BLaER1 treated with 17β-estradiol and CSF1 and Interleukin-3, amounts not matched to agents 10 nM and 100 nM (cell line): Measurements from ENCODE around the gene GLIS2.

ENCODE experiments used
- H3K27ac ChIP-seq, 11 experiments: shearing (Covaris generic); formaldehyde crosslinking; 2 replicates each; pipeline ENCODE4 v1.8.1; 2022
- H3K27me3 ChIP-seq, 11 experiments: shearing (Covaris generic); formaldehyde crosslinking; 2 replicates each; pipeline ENCODE4 v1.8.1; 2022
- H3K36me3 ChIP-seq, 11 experiments: shearing (Covaris generic); formaldehyde crosslinking; 2 replicates each; pipeline ENCODE4 v1.8.1; 2022
- H3K4me1 ChIP-seq, 10 experiments: shearing (Covaris generic); formaldehyde crosslinking; 2 replicates each; pipeline ENCODE4 v1.8.1; 2022
- H3K4me2 ChIP-seq, 11 experiments: shearing (Covaris generic); formaldehyde crosslinking; 2 replicates each; pipeline ENCODE4 v1.8.1; 2022
- H3K4me3 ChIP-seq, 10 experiments: shearing (Covaris generic); formaldehyde crosslinking; 2 replicates each; pipeline ENCODE4 v1.8.1; 2022
- H3K9ac ChIP-seq, 11 experiments: shearing (Covaris generic); formaldehyde crosslinking; 2 replicates each; pipeline ENCODE4 v1.8.1; 2022
- H3K9me3 ChIP-seq, 11 experiments: shearing (Covaris generic); formaldehyde crosslinking; replicated peaks in 1 of 11; 2 replicates each; pipeline ENCODE4 v1.8.1; 2022
- H4K20me1 ChIP-seq, 11 experiments: shearing (Covaris generic); formaldehyde crosslinking; 2 replicates each; pipeline ENCODE4 v1.8.1; 2022
- Cebpa-rat ChIP-seq, 11 experiments: shearing (Covaris generic); IDR thresholded peaks; 2 replicates each; pipeline ENCODE4 v1.8.1; 2022

GLIS2 gene

GRCh38 chr16:4367393-4367856, 51.6 kb downstream of the GLIS2 start:
- Histone ChIP-seq H3K4me3 (no peak overlapping the region), H3K4me2 (no peak overlapping the region), H4K20me1 (peaks cover 49 to 100% (median 83%) of the 10 kb centered on the region in 11 experiments), H3K9me3 (no peaks in the 10 kb centered on the region), H3K36me3 (peaks cover 35 to 89% (median 60%) of the 10 kb centered on the region in 11 experiments), H3K27me3 (no peaks in the 10 kb centered on the region), H3K9ac (peak overlapping the region in 1 of 11 experiments; percentile 37; a peak in 1 of 22 replicates), H3K27ac (no peak overlapping the region), H3K4me1 (peaks cover 29 to 52% (median 37%) of the 10 kb centered on the region in 10 experiments)
- TF ChIP-seq Cebpa-rat (IDR thresholded peaks at IDR 0.05) = no peak

- Histone ChIP-seq H3K27me3 (no peaks in the 10 kb centered on the region), H3K27ac (no peak overlapping the region), H3K36me3 (peaks cover 19 to 72% (median 42%) of the 10 kb centered on the region in 11 experiments), H3K9me3 (no peaks in the 10 kb centered on the region), H3K4me3 (no peak overlapping the region), H3K9ac (peak overlapping the region in 1 of 11 experiments; percentile 19; a peak in 2 of 22 replicates), H3K4me2 (no peak overlapping the region), H4K20me1 (peaks cover 66 to 100% (median 96%) of the 10 kb centered on the region in 11 experiments), H3K4me1 (peaks cover 45 to 69% (median 55%) of the 10 kb centered on the region in 10 experiments)
- no peak for TF ChIP-seq Cebpa-rat (IDR thresholded peaks at IDR 0.05)
Measured at GRCh38 chr16:4369007-4369733, 53.3 kb downstream of the GLIS2 start.

- TF ChIP-seq Cebpa-rat (IDR thresholded peaks at IDR 0.05) = no peak
- peaks cover 11 to 72% (median 33%) of the 10 kb centered on the region in 11 experiments; a peak in 21 of 22 replicates for H3K36me3 ChIP-seq
- H3K4me1 ChIP-seq = peaks cover 55 to 75% (median 61%) of the 10 kb centered on the region in 10 experiments
- H4K20me1 ChIP-seq = peaks cover 74 to 100% (median 100%) of the 10 kb centered on the region in 11 experiments
- peak overlapping the region in 1 of 11 experiments; percentile 98; a peak in 2 of 22 replicates for H3K4me2 ChIP-seq
- no peaks in the 10 kb centered on the region for H3K9me3 ChIP-seq
- H3K27ac ChIP-seq = no peak overlapping the region; a peak in 2 of 22 replicates
- peak overlapping the region in 2 of 11 experiments; percentile 28 to 43; a peak in 2 of 22 replicates for H3K9ac ChIP-seq
- H3K4me3 ChIP-seq = no peak overlapping the region
- no peaks in the 10 kb centered on the region for H3K27me3 ChIP-seq
Measured at GRCh38 chr16:4370151-4370550, 54.3 kb downstream of the GLIS2 start.

- Histone ChIP-seq H3K27ac (peak overlapping the region in 2 of 11 experiments; percentile 20 to 27; a peak in 4 of 22 replicates), H3K4me1 (peaks cover 57 to 75% (median 61%) of the 10 kb centered on the region in 10 experiments), H3K4me2 (peak overlapping the region; percentile 97 to 100 (median 99)), H3K36me3 (peaks cover 6 to 70% (median 27%) of the 10 kb centered on the region in 11 experiments; a peak in 20 of 22 replicates), H3K9ac (peak overlapping the region in 6 of 11 experiments; percentile 13 to 81 (median 56); a peak in 8 of 22 replicates), H4K20me1 (peaks cover 74 to 100% (median 100%) of the 10 kb centered on the region in 11 experiments), H3K27me3 (no peaks in the 10 kb centered on the region), H3K4me3 (no peak overlapping the region), H3K9me3 (no peaks in the 10 kb centered on the region)
- TF ChIP-seq Cebpa-rat (IDR thresholded peaks at IDR 0.05) = no peak
Measured at GRCh38 chr16:4370570-4371356, 54.9 kb downstream of the GLIS2 start.

GRCh38 chr16:4371357-4372000, 55.6 kb downstream of the GLIS2 start, which contains the start of gene VASN:
TSS of gene VASN (plus strand) at chr16:4371848. CDS start at chr16:4380878, 9,030 bp downstream.
- Histone ChIP-seq H3K9me3 (no peaks in the 10 kb centered on the region), H3K27ac (peak within 1 kb of the TSS in 10 of 11 experiments; percentile 30 to 66 (median 47); a peak in 18 of 22 replicates), H3K27me3 (no peaks in the 10 kb centered on the region), H3K9ac (peak within 1 kb of the TSS; percentile 57 to 81 (median 74)), H3K4me3 (peak within 1 kb of the TSS; percentile 36 to 73 (median 63)), H4K20me1 (peaks cover 74 to 100% (median 100%) of the 10 kb centered on the region in 11 experiments), H3K4me1 (peaks cover 58 to 75% (median 61%) of the 10 kb centered on the region in 10 experiments), H3K36me3 (peaks cover 6 to 70% (median 26%) of the 10 kb centered on the region in 11 experiments; a peak in 20 of 22 replicates), H3K4me2 (peak within 1 kb of the TSS; percentile 97 to 100 (median 99))
- no peak for TF ChIP-seq Cebpa-rat (IDR thresholded peaks at IDR 0.05)

- H3K36me3 ChIP-seq = peaks cover 6 to 64% (median 20%) of the 10 kb centered on the region in 11 experiments; a peak in 19 of 22 replicates
- peak overlapping the region in 10 of 11 experiments; percentile 30 to 66 (median 47); a peak in 17 of 22 replicates for H3K27ac ChIP-seq
- peak overlapping the region; percentile 36 to 73 (median 63) for H3K4me3 ChIP-seq
- peak overlapping the region; percentile 57 to 81 (median 74) for H3K9ac ChIP-seq
- H3K27me3 ChIP-seq = no peaks in the 10 kb centered on the region
- H3K4me1 ChIP-seq = peaks cover 60 to 81% (median 66%) of the 10 kb centered on the region in 10 experiments
- H4K20me1 ChIP-seq = peaks cover 79 to 100% (median 99%) of the 10 kb centered on the region in 11 experiments
- no peaks in the 10 kb centered on the region for H3K9me3 ChIP-seq
- peak overlapping the region; percentile 97 to 100 (median 99) for H3K4me2 ChIP-seq
- TF ChIP-seq Cebpa-rat (IDR thresholded peaks at IDR 0.05) = no peak
Measured at GRCh38 chr16:4372001-4372577, 56.2 kb downstream of the GLIS2 start.

GRCh38 chr16:4372578-4373355, 56.9 kb downstream of the GLIS2 start:
- Histone ChIP-seq H4K20me1 (peaks cover 83 to 99% (median 97%) of the 10 kb centered on the region in 11 experiments), H3K9me3 (no peaks in the 10 kb centered on the region), H3K36me3 (peaks cover 0 to 57% (median 13%) of the 10 kb centered on the region in 11 experiments; a peak in 15 of 22 replicates), H3K4me1 (peaks cover 65 to 87% (median 71%) of the 10 kb centered on the region in 10 experiments), H3K4me2 (peak overlapping the region; percentile 97 to 100 (median 99)), H3K4me3 (peak overlapping the region; percentile 36 to 73 (median 63)), H3K27me3 (no peaks in the 10 kb centered on the region), H3K27ac (peak overlapping the region in 9 of 11 experiments; percentile 14 to 66 (median 48); a peak in 13 of 22 replicates), H3K9ac (peak overlapping the region; percentile 57 to 81 (median 74))
- TF ChIP-seq Cebpa-rat (IDR thresholded peaks at IDR 0.05) = no peak
